Stimulated activated naive CD8-positive, alpha-beta T cell treated with anti-CD3 and anti-CD28 coated beads, Interleukin-15, Interleukin-2, amounts not matched to agents 100 ng/mL and 50 ng/mL, for 24 hours (primary cell): ENCODE data around the gene TSNAX.
"Not testable (repeated sequence)": the region's sequence is repeated elsewhere in the genome, so short reads cannot be mapped to it uniquely, and the experiment has no call there.

ENCODE experiments used
- H3K27ac Mint-ChIP-seq: one replicate; pipeline ENCODE4 v1.8.0; 2021; ENCODE audit warnings: mild to moderate bottlenecking, mixed read lengths
- H3K27me3 Mint-ChIP-seq: one replicate; pipeline ENCODE4 v1.8.0; 2021; ENCODE audit warnings: mixed read lengths
- H3K36me3 Mint-ChIP-seq: one replicate; pipeline ENCODE4 v1.8.0; 2021; ENCODE audit warnings: low read depth, mixed read lengths
- H3K4me1 Mint-ChIP-seq: one replicate; pipeline ENCODE4 v1.8.0; 2021; ENCODE audit warnings: low read depth, mixed read lengths
- H3K4me3 Mint-ChIP-seq: one replicate; pipeline ENCODE4 v1.8.0; 2021; ENCODE audit warnings: mild to moderate bottlenecking, mixed read lengths
- H3K9me3 Mint-ChIP-seq: one replicate; pipeline ENCODE4 v1.8.0; 2021; ENCODE audit warnings: mixed read lengths

TSNAX gene

GRCh38 chr1:231564373-231564772, 35.9 kb downstream of the TSNAX start:
- Mint-ChIP-seq H3K4me1 (peaks cover 3% of the 10 kb centered on the region), H3K27me3 (no peaks in the 10 kb centered on the region), H3K27ac (no peak overlapping the region), H3K9me3 (no peaks in the 10 kb centered on the region), H3K4me3 (no peak overlapping the region), H3K36me3 (peaks cover 50% of the 10 kb centered on the region)

- Mint-ChIP-seq H3K4me1 (peaks cover 3% of the 10 kb centered on the region), H3K27me3 (no peaks in the 10 kb centered on the region), H3K27ac (no peak overlapping the region), H3K4me3 (no peak overlapping the region), H3K9me3 (no peaks in the 10 kb centered on the region), H3K36me3 (peaks cover 47% of the 10 kb centered on the region)
Measured at GRCh38 chr1:231566496-231566895, 38.0 kb downstream of the TSNAX start.

- peaks cover 25% of the 10 kb centered on the region for H3K36me3 Mint-ChIP-seq
- not testable (repeated sequence) for H3K4me1 Mint-ChIP-seq, H3K27me3 Mint-ChIP-seq, H3K27ac Mint-ChIP-seq, H3K9me3 Mint-ChIP-seq, H3K4me3 Mint-ChIP-seq
Measured at GRCh38 chr1:231570262-231570661, 41.8 kb downstream of the TSNAX start.

GRCh38 chr1:231571904-231572303, 43.4 kb downstream of the TSNAX start:
- H3K27ac Mint-ChIP-seq, result no peak overlapping the region

GRCh38 chr1:231575472-231575871, 47.0 kb downstream of the TSNAX start:
- Mint-ChIP-seq H3K27ac (no peak overlapping the region), H3K36me3 (no peaks in the 10 kb centered on the region), H3K4me1 (no peaks in the 10 kb centered on the region), H3K27me3 (no peaks in the 10 kb centered on the region), H3K9me3 (no peaks in the 10 kb centered on the region), H3K4me3 (no peak overlapping the region)

More at GRCh38 chr1:231571904-231572303, 43.4 kb downstream of the TSNAX start:
- peaks cover 3% of the 10 kb centered on the region for H3K4me1 Mint-ChIP-seq
- H3K36me3 Mint-ChIP-seq, result peaks cover 18% of the 10 kb centered on the region
- no peaks in the 10 kb centered on the region for H3K27me3 Mint-ChIP-seq
- H3K4me3 Mint-ChIP-seq, result no peak overlapping the region
- no peaks in the 10 kb centered on the region for H3K9me3 Mint-ChIP-seq

GRCh38 chr1:231576804-231577718, 48.6 kb downstream of the TSNAX start:
- Mint-ChIP-seq H3K4me1 (no peaks in the 10 kb centered on the region), H3K4me3 (no peak overlapping the region), H3K9me3 (no peaks in the 10 kb centered on the region), H3K36me3 (no peaks in the 10 kb centered on the region), H3K27me3 (no peaks in the 10 kb centered on the region), H3K27ac (no peak overlapping the region)

- no peak overlapping the region for H3K4me3 Mint-ChIP-seq
- no peaks in the 10 kb centered on the region for H3K9me3 Mint-ChIP-seq
- no peak overlapping the region for H3K27ac Mint-ChIP-seq
- H3K36me3 Mint-ChIP-seq, result no peaks in the 10 kb centered on the region
- H3K27me3 Mint-ChIP-seq, result no peaks in the 10 kb centered on the region
- H3K4me1 Mint-ChIP-seq, result no peaks in the 10 kb centered on the region
Measured at GRCh38 chr1:231580874-231581273, 52.4 kb downstream of the TSNAX start.

GRCh38 chr1:231581859-231582258, 53.4 kb downstream of the TSNAX start:
- H3K27ac Mint-ChIP-seq, result no peak overlapping the region
- H3K36me3 Mint-ChIP-seq, result no peaks in the 10 kb centered on the region
- no peak overlapping the region for H3K4me3 Mint-ChIP-seq
- H3K27me3 Mint-ChIP-seq, result no peaks in the 10 kb centered on the region
- no peaks in the 10 kb centered on the region for H3K9me3 Mint-ChIP-seq
- no peaks in the 10 kb centered on the region for H3K4me1 Mint-ChIP-seq

- no peaks in the 10 kb centered on the region for H3K27me3 Mint-ChIP-seq
- no peaks in the 10 kb centered on the region for H3K4me1 Mint-ChIP-seq
- no peaks in the 10 kb centered on the region for H3K9me3 Mint-ChIP-seq
Measured at GRCh38 chr1:231583376-231583775, 54.9 kb downstream of the TSNAX start.

GRCh38 chr1:231584117-231584516, 55.6 kb downstream of the TSNAX start:
- Mint-ChIP-seq H3K4me1 (no peaks in the 10 kb centered on the region), H3K36me3 (no peaks in the 10 kb centered on the region), H3K27ac (no peak overlapping the region), H3K4me3 (no peak overlapping the region), H3K9me3 (no peaks in the 10 kb centered on the region), H3K27me3 (no peaks in the 10 kb centered on the region)

More at GRCh38 chr1:231583376-231583775, 54.9 kb downstream of the TSNAX start:
- Mint-ChIP-seq H3K36me3 (no peaks in the 10 kb centered on the region), H3K4me3 (no peak overlapping the region), H3K27ac (no peak overlapping the region)

- Mint-ChIP-seq H3K4me1 (no peaks in the 10 kb centered on the region), H3K4me3 (no peak overlapping the region), H3K27ac (no peak overlapping the region), H3K9me3 (no peaks in the 10 kb centered on the region), H3K27me3 (no peaks in the 10 kb centered on the region), H3K36me3 (no peaks in the 10 kb centered on the region)
Measured at GRCh38 chr1:231584921-231585320, 56.5 kb downstream of the TSNAX start.

- Mint-ChIP-seq H3K4me1 (peaks cover 11% of the 10 kb centered on the region), H3K27ac (no peak overlapping the region), H3K36me3 (no peaks in the 10 kb centered on the region), H3K27me3 (no peaks in the 10 kb centered on the region), H3K9me3 (no peaks in the 10 kb centered on the region), H3K4me3 (no peak overlapping the region)
Measured at GRCh38 chr1:231590453-231591198, 62.2 kb downstream of the TSNAX start.

GRCh38 chr1:231591466-231591865, 63.0 kb downstream of the TSNAX start:
- Mint-ChIP-seq H3K27ac (no peak overlapping the region), H3K9me3 (no peaks in the 10 kb centered on the region), H3K4me1 (peaks cover 17% of the 10 kb centered on the region), H3K27me3 (no peaks in the 10 kb centered on the region), H3K36me3 (no peaks in the 10 kb centered on the region), H3K4me3 (no peak overlapping the region)

GRCh38 chr1:231592809-231593208, 64.3 kb downstream of the TSNAX start:
- no peak overlapping the region for H3K27ac Mint-ChIP-seq
- H3K4me1 Mint-ChIP-seq, result peaks cover 17% of the 10 kb centered on the region
- H3K36me3 Mint-ChIP-seq, result no peaks in the 10 kb centered on the region
- no peak overlapping the region for H3K4me3 Mint-ChIP-seq
- no peaks in the 10 kb centered on the region for H3K9me3 Mint-ChIP-seq
- H3K27me3 Mint-ChIP-seq, result no peaks in the 10 kb centered on the region

GRCh38 chr1:231593264-231593663, 64.8 kb downstream of the TSNAX start:
- not testable (repeated sequence) for H3K36me3 Mint-ChIP-seq, H3K27me3 Mint-ChIP-seq, H3K9me3 Mint-ChIP-seq, H3K4me3 Mint-ChIP-seq, H3K27ac Mint-ChIP-seq
- H3K4me1 Mint-ChIP-seq, result peaks cover 17% of the 10 kb centered on the region
